Measurements from ENCODE around the gene GGT6.

The GGT6 gene

GRCh38 chr17:4576161-4576558 is 15.8 kb upstream of the GGT6 start:
- in situ Hi-C loops (cut with MboI; ENCODE audit: low sequenced_read_pairs): no loop called here
- no peaks in the 10 kb centered on the region for H3K9me3 ChIP-seq
- peaks cover 2% of the 10 kb centered on the region; the same call in 1 of the 2 replicates for H3K4me1 ChIP-seq
- no peak overlapping the region for H3K4me3 ChIP-seq
- H3K27me3 ChIP-seq (ENCODE audit: low read depth): no peaks in the 10 kb centered on the region
- H3K36me3 ChIP-seq (replicated peaks): no peaks in the 10 kb centered on the region
- DNase-seq (ENCODE audit: low spot score in 2 of 2): no peak

DNA sequence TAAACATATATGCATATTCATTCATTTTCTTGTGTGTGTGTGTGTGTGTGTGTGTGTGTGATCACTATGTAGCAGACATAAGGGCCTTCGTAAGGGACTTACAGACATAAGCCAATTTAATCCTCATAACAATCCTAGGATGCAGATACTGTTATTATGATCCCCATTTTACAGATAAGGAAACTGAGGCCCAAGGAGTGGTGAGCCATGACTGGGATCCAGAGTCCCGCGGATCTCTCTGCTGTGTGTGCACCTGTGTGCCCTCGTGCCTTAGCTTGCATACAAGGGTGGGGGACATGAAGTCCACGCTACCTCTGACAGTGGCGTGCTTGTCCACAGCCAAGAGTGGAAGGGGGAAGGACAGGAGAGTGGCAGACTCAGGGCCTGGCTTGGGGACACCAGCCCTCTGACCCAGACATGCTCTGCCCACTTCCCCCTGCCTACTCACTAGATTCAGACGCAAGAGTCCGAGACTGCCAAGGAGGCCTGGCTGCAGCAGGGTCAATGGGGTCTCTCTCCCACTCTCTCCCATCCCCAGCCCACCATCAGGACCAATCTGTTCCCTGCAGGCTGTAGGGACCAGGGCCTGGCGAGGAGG is 14.2 kb upstream of the GGT6 start:
- in situ Hi-C loops (cut with MboI; ENCODE audit: low sequenced_read_pairs): no loop called here
- DNase-seq (ENCODE audit: low spot score in 2 of 2): no peak
- H3K4me3 ChIP-seq: no peak overlapping the region
- H3K27me3 ChIP-seq (ENCODE audit: low read depth): no peaks in the 10 kb centered on the region
- H3K36me3 ChIP-seq (replicated peaks): no peaks in the 10 kb centered on the region
- H3K9me3 ChIP-seq: no peaks in the 10 kb centered on the region
- peaks cover 2% of the 10 kb centered on the region; the same call in 1 of the 2 replicates for H3K4me1 ChIP-seq

DNA sequence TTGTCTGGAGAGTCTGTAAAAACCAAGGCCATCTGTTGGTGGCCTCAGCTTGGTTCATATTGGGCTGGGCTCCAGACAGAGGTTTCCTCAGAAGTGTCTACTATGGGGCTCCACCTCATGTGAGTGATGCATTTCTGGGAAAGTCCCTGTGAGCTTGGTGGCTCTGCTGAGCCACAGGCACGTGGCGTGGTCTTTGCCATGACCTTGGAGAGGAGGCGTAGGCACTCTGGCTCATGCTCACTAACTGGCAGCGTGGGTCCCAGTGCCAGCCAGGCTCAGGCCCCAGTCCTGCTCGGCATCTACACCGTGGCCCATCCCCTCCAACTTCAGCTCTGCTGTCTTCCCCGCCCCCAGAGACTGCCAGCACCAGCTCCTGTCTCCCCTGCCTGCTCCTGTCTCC is 13.3 kb upstream of the GGT6 start:
- no peak overlapping the region for H3K4me3 ChIP-seq
- DNase-seq (ENCODE audit: low spot score in 2 of 2): no peak
- in situ Hi-C loops (cut with MboI; ENCODE audit: low sequenced_read_pairs): no loop called here

GRCh38 chr17:4573115-4573514 is 12.7 kb upstream of the GGT6 start:
- H3K9me3 ChIP-seq: no peaks in the 10 kb centered on the region
- peaks cover 12% of the 10 kb centered on the region for H3K4me1 ChIP-seq
- no peak for DNase-seq (ENCODE audit: low spot score in 2 of 2)
- H3K27me3 ChIP-seq (ENCODE audit: low read depth): no peaks in the 10 kb centered on the region
- in situ Hi-C loops (cut with MboI; ENCODE audit: low sequenced_read_pairs): no loop called here
- no peaks in the 10 kb centered on the region for H3K36me3 ChIP-seq (replicated peaks)
- H3K4me3 ChIP-seq: no peak overlapping the region

More for the DNA sequence above, 13.3 kb upstream of the GGT6 start:
- H3K4me1 ChIP-seq: peaks cover 7% of the 10 kb centered on the region
- H3K9me3 ChIP-seq: no peaks in the 10 kb centered on the region
- H3K36me3 ChIP-seq (replicated peaks): no peaks in the 10 kb centered on the region
- H3K27me3 ChIP-seq (ENCODE audit: low read depth): no peaks in the 10 kb centered on the region

GRCh38 chr17:4572131-4572530 is 11.8 kb upstream of the GGT6 start:
- peaks cover 13% of the 10 kb centered on the region for H3K4me1 ChIP-seq
- no peaks in the 10 kb centered on the region for H3K9me3 ChIP-seq
- no peaks in the 10 kb centered on the region for H3K27me3 ChIP-seq (ENCODE audit: low read depth)
- in situ Hi-C loops (cut with MboI; ENCODE audit: low sequenced_read_pairs): no loop called here
- no peak for DNase-seq (ENCODE audit: low spot score in 2 of 2)
- H3K36me3 ChIP-seq (replicated peaks): no peaks in the 10 kb centered on the region
- no peak overlapping the region for H3K4me3 ChIP-seq

- DNase-seq (ENCODE audit: low spot score in 2 of 2): no peak
- Histone ChIP-seq H3K9me3 (no peaks in the 10 kb centered on the region), H3K4me3 (no peak overlapping the region), H3K4me1 (peaks cover 11% of the 10 kb centered on the region), H3K36me3 (replicated peaks) (no peaks in the 10 kb centered on the region), H3K27me3 (ENCODE audit: low read depth) (no peaks in the 10 kb centered on the region)
- in situ Hi-C loops (cut with MboI; ENCODE audit: low sequenced_read_pairs): loop anchor here (5.0 to 10.0 kb wide), 2 partner anchors 63 to 315 kb away; no protein-coding TSS in a partner anchor
Observed at GRCh38 chr17:4569591-4569990, 9.2 kb upstream of the GGT6 start.

- H3K9me3 ChIP-seq: no peaks in the 10 kb centered on the region
- peak; percentile 69 to 84 for DNase-seq (ENCODE audit: low spot score in 2 of 2)
- H3K27me3 ChIP-seq (ENCODE audit: low read depth): 0 out of 2 replicates have a peak, but pooled peaks cover 5% of the 10 kb centered on the region
- H3K4me3 ChIP-seq: no peak overlapping the region
- in situ Hi-C loops (cut with MboI; ENCODE audit: low sequenced_read_pairs): loop anchor here (5.0 to 10.0 kb wide), 2 partner anchors 66 to 318 kb away; no protein-coding TSS in a partner anchor
- peaks cover 11% of the 10 kb centered on the region for H3K4me1 ChIP-seq
- H3K36me3 ChIP-seq (replicated peaks): no peaks in the 10 kb centered on the region
Observed at GRCh38 chr17:4566785-4567184, 6.4 kb upstream of the GGT6 start.

DNA sequence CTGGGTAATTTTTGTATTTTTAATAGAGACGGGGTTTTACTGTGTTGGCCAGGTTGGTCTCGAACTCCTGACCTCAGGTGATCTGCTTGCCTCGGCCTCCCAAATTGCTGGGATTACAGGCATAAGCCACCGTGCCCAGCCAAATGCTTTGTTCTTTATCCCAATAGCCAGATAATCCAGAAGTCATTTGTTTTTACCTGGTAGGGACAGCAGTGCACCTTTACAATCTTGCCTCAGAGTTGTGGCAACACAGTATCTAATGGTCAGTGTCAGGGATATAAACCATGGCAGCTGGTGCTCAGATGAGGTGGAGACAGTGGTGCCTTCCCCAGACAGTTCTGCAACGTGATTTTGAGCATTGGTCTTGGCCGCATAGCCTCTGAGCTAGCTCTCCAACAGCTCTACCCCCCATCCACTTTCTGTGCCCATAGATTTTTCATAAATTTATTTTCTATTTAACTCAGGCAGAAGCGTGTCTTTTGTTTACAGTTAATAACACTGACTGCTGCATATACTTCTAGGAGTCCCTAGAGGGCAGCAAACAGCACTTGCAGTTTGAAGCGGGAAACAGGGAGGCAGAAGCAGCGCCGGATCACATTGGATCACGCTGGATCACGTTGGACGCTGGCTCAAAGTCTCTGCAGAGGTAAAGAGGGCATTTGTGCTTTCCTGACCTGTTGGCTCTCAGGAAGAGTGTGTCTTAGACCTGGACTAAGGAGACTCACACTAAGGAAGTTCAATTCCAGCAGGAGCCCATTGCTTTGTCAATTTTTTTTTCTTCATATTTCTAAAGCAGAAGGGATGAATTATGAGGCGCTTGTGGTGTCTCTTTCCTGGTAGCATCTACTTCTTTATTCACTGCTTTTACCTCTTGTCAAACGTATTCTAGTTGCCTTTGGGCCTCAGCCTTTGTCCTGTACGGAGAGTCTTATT is 5.1 kb upstream of the GGT6 start:
- DNase-seq (ENCODE audit: low spot score in 2 of 2): peak; percentile 83 to 85
- Histone ChIP-seq H3K36me3 (replicated peaks) (no peaks in the 10 kb centered on the region), H3K4me1 (peaks cover 11% of the 10 kb centered on the region), H3K9me3 (no peaks in the 10 kb centered on the region), H3K27me3 (ENCODE audit: low read depth) (0 out of 2 replicates have a peak, but pooled peaks cover 5% of the 10 kb centered on the region), H3K4me3 (no peak overlapping the region)
- in situ Hi-C loops (cut with MboI; ENCODE audit: low sequenced_read_pairs): loop anchor here (5.0 to 10.0 kb wide), 2 partner anchors 67 to 319 kb away; no protein-coding TSS in a partner anchor

DNA sequence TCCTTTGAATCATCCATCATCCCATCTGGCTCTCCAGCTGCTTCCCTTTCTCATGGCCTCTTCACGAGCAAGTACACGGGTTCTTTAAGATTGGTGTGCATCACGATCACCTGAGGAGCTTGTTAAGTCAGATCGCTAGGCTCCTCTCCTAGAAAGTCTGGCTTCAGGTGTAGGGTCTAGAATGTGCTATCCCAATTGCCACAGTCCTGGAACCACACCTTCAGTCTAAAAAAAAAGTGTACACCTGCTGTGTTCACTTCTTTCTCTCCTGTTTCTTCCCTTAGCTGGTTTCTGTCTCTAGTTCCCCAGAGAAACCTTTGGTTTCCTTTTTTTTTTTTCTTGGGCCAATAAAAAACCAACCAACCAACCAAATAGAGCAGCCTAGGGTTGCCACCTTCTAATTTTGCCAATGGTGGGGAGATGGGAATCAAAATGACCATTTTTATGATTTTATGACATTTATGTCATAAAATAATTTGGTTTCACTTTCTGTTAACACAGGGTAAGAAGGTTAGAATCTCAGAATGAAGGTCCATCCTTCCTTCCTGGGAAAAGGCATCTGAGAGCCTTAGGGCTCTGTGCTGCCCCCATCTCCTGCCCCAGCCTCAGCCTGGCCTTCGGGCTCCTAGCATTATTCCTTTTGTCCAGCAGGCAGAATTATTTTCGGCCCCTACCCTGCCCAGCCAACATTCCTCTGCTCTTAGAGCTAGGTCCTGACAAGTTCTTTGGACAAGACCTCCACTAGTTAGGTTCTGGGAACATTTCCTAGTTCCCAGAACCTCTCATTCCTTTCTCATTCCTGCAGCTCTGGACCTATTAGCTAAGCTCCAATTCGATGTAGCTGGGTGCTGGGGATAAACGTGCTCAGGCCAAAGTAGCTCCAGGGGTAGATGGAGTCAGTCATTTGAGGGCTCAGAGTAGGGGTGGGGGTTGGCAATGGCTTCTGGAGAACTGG is 1.9 kb upstream of the GGT6 start:
- Histone ChIP-seq H3K9me3 (no peaks in the 10 kb centered on the region), H3K27me3 (ENCODE audit: low read depth) (0 out of 2 replicates have a peak, but pooled peaks cover 5% of the 10 kb centered on the region), H3K36me3 (replicated peaks) (no peaks in the 10 kb centered on the region), H3K4me1 (no peaks in the 10 kb centered on the region), H3K4me3 (no peak overlapping the region)
- DNase-seq (ENCODE audit: low spot score in 2 of 2): no peak
- in situ Hi-C loops (cut with MboI; ENCODE audit: low sequenced_read_pairs): loop anchor here (10.0 kb wide), 1 partner anchor 323 kb away; no protein-coding TSS in a partner anchor

GRCh38 chr17:4560837-4561256 is 470 bp upstream of the GGT6 start:
- no peak for DNase-seq (ENCODE audit: low spot score in 2 of 2)
- Histone ChIP-seq H3K27me3 (ENCODE audit: low read depth) (0 out of 2 replicates have a peak, but pooled peaks cover 5% of the 10 kb centered on the region), H3K36me3 (replicated peaks) (no peaks in the 10 kb centered on the region), H3K9me3 (no peaks in the 10 kb centered on the region), H3K4me3 (no peak overlapping the region), H3K4me1 (peaks cover 1% of the 10 kb centered on the region)
- in situ Hi-C loops (cut with MboI; ENCODE audit: low sequenced_read_pairs): loop anchor here (10.0 kb wide), 1 partner anchor 324 kb away; no protein-coding TSS in a partner anchor

DNA sequence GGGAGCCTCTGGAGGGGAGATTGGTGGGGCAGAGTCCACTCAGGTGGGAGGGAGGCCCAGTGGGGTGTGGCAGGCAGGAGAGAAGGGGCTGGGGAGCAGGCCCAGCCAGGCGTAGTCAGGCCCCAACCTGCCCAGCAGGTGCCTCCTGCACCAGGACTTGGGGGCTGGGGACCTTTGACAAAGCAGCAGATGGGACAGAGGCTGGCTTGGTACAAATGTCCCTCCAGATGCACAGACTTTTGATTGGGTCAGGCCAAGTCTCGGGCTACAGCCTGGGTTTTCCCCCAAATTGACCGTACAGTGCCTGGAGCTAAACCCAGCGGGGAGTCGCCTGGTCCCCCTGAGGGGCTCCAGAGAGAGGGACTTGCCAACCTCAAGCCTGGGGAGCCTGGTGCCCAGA is 411 bp downstream of the GGT6 start:
- H3K27me3 ChIP-seq (ENCODE audit: low read depth): 0 out of 2 replicates have a peak, but pooled peaks cover 5% of the 10 kb centered on the region
- H3K36me3 ChIP-seq (replicated peaks): no peaks in the 10 kb centered on the region; the same call in 1 of the 2 replicates
- in situ Hi-C loops (cut with MboI; ENCODE audit: low sequenced_read_pairs): loop anchor here (10.0 kb wide), 1 partner anchor 325 kb away; no protein-coding TSS in a partner anchor
- no peak overlapping the region for H3K4me3 ChIP-seq
- no peaks in the 10 kb centered on the region for H3K9me3 ChIP-seq
- peaks cover 6% of the 10 kb centered on the region for H3K4me1 ChIP-seq
- no peak for DNase-seq (ENCODE audit: low spot score in 2 of 2)

GRCh38 chr17:4559139-4559791 is 1.1 kb downstream of the GGT6 start:
- Histone ChIP-seq H3K36me3 (replicated peaks) (peaks cover under 1% of the 10 kb centered on the region), H3K27me3 (ENCODE audit: low read depth) (0 out of 2 replicates have a peak, but pooled peaks cover 5% of the 10 kb centered on the region), H3K4me3 (no peak overlapping the region), H3K4me1 (peaks cover 6% of the 10 kb centered on the region), H3K9me3 (no peaks in the 10 kb centered on the region)
- in situ Hi-C loops (cut with MboI; ENCODE audit: low sequenced_read_pairs): no loop called here
- no peak for DNase-seq (ENCODE audit: low spot score in 2 of 2)
